ENCODE results near the gene CAMKK2.

DNA sequence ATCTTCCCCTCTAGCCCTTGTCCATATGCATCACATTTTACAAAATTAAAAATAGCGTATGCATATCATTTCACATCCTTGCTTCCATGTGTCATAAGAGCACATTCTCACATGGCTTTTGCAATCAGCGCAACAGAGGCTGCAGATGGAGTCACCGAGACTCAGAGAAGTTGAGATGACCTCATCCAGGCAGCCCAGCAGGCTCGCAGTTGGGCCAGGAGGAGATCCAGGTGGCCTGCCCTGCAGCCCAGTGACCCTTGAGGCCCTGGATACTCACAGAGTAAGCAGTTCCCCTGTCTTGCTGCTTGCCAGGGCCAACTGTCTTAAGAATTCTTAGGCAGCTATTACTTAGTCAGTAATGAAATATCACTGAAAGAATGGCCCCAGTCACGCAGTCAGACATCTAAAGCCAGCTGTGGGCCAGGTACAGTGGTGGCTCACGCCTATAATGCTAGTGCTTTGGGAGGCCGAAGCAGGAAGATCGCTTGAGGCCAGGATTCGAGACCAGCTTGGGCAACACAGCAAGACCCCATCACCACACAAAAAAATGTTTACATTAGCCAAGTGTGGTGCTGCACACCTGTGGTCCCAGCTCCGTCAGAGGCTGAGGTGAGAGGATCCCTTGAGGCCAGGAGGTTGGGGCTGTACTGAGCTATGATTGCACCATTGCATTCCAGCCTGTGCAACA is 9.1 kb downstream of the CAMKK2 start:
- TF ChIP-seq EZH2phosphoT487 (IDR thresholded peaks at IDR 0.05; ENCODE audit: insufficient read depth, low read depth) (no peak), EZH2 (IDR thresholded peaks at IDR 0.05; ENCODE audit: insufficient read depth, poor library complexity, severe bottlenecking) (no peak)
